ENCODE results near the gene FMO2.

- no peak for TF ChIP-seq EP300 (IDR thresholded peaks at IDR 0.05; ENCODE audit: borderline replicate concordance)
- TF ChIP-seq YY1 (IDR thresholded peaks at IDR 0.05; ENCODE audit: low read depth), result no peak
- no peak for TF ChIP-seq REST (IDR thresholded peaks at IDR 0.05; ENCODE audit: low read depth)
- no peak for TF ChIP-seq TCF12 (IDR thresholded peaks at IDR 0.05; ENCODE audit: low read depth)
- no peak for TF ChIP-seq CEBPB (IDR thresholded peaks at IDR 0.05)
- TF ChIP-seq NFIC (IDR thresholded peaks at IDR 0.05), result no peak
- no peak for TF ChIP-seq MAX (IDR thresholded peaks at IDR 0.05)
- no peak for TF ChIP-seq TAF1 (IDR thresholded peaks at IDR 0.05; ENCODE audit: low read depth)
- no peak for TF ChIP-seq RAD21 (IDR thresholded peaks at IDR 0.05; ENCODE audit: low read depth)
- no peak for TF ChIP-seq TEAD4 (IDR thresholded peaks at IDR 0.05)
- TF ChIP-seq EGR1 (IDR thresholded peaks at IDR 0.05), result no peak
- TF ChIP-seq ZBTB7A (IDR thresholded peaks at IDR 0.05; ENCODE audit: low read depth), result no peak
- no peak for TF ChIP-seq CREB1 (IDR thresholded peaks at IDR 0.05; ENCODE audit: low read depth)
Measured at GRCh38 chr1:171243878-171244277, 58.8 kb downstream of the FMO2 start.
